HEK293 (cell line): Measurements from ENCODE around the gene PAX2.

Experiments
- CTCF ChIA-PET: fragments of 350-600 bp; formaldehyde crosslinking; extraction: SDS; loops from one replicate; lab custom pipeline; 2021; ENCODE audit warnings: antibody characterized with exemption; lab: Yijun Ruan, JAX
- POLR2A ChIA-PET: fragments of 300-600 bp; formaldehyde crosslinking; extraction: SDS; loops from one replicate; lab custom pipeline; 2020; ENCODE audit warnings: antibody characterized with exemption, inconsistent platforms; lab: Yijun Ruan, JAX
- H3K27ac ChIP-seq: fragments of 200-500 bp; sonication (Bioruptor generic); 2 replicates; pipeline ENCODE4 v1.5.1; 2014; ENCODE audit warnings: low read depth, low read length, control low read depth, inconsistent platforms; ENCODE audit errors: extremely low read depth
- H3K36me3 ChIP-seq, 2 experiments: fragments of 200-500 bp in 1 of 2; sonication (Bioruptor generic) in 1 of 2; 1 replicate in 1 of 2; 2 replicates in 1 of 2; pipeline ENCODE4 v1.5.1; 2014 to 2017; ENCODE audit warnings: inconsistent platforms in 2 of 2, low read length in 2 of 2; ENCODE audit not compliant: control insufficient read depth in 2 of 2, insufficient read depth in 1 of 2
- H3K4me1 ChIP-seq: fragments of 200-500 bp; sonication (Bioruptor generic); 2 replicates; pipeline ENCODE4 v1.5.1; 2014; ENCODE audit warnings: mild to moderate bottlenecking, low read length, inconsistent platforms; ENCODE audit not compliant: control insufficient read depth, insufficient read depth
- H3K4me3 ChIP-seq: 2 replicates; pipeline ENCODE4 v1.5.1; 2011; ENCODE audit warnings: low read depth, mild to moderate bottlenecking, control low read depth, low read length, moderate library complexity
- H3K9me3 ChIP-seq: fragments of 200-500 bp; sonication (Bioruptor generic); 2 replicates; pipeline ENCODE4 v1.5.1; 2014; ENCODE audit warnings: low read depth, low read length, inconsistent platforms; ENCODE audit not compliant: control insufficient read depth, insufficient read depth
- KLF10 ChIP-seq: fragments of 450-650 bp; IDR thresholded peaks from 2 replicates; pipeline ENCODE4 v1.5.1; 2018; ENCODE audit warnings: missing biosample characterization, mild to moderate bottlenecking, missing genetic modification characterization
- PRDM2 ChIP-seq: fragments of 450-650 bp; formaldehyde crosslinking; IDR thresholded peaks from 2 replicates; pipeline ENCODE4 v1.5.1; 2016; ENCODE audit warnings: missing biosample characterization, missing genetic modification characterization, borderline replicate concordance
- SP2 ChIP-seq: fragments of 450-650 bp; formaldehyde crosslinking; IDR thresholded peaks from 2 replicates; pipeline ENCODE4 v1.5.1; 2016; ENCODE audit warnings: missing biosample characterization, missing genetic modification characterization
- ZBTB6 ChIP-seq: fragments of 450-650 bp; formaldehyde crosslinking; IDR thresholded peaks from 2 replicates; pipeline ENCODE4 v1.5.1; 2017; ENCODE audit warnings: missing biosample characterization, missing genetic modification characterization
- ZFP37 ChIP-seq: fragments of 450-650 bp; formaldehyde crosslinking; IDR thresholded peaks from 2 replicates; pipeline ENCODE4 v1.5.1; 2016; ENCODE audit warnings: missing biosample characterization, missing genetic modification characterization
- ZNF274 ChIP-seq, 2 experiments: fragments of 200-500 bp in 1 of 2; fragments of 450-650 bp in 1 of 2; sonication (Bioruptor generic) in 1 of 2; formaldehyde crosslinking in 1 of 2; IDR thresholded peaks; 2 replicates each; pipeline versions ENCODE4 v1.5.1 to v1.6.1; 2014 to 2016; ENCODE audit warnings: borderline replicate concordance in 1 of 2, inconsistent platforms in 1 of 2, low read length in 1 of 2, missing biosample characterization in 1 of 2, missing genetic modification characterization in 1 of 2
- ZNF280C ChIP-seq: fragments of 450-650 bp; formaldehyde crosslinking; IDR thresholded peaks from 2 replicates; pipeline ENCODE4 v1.5.1; 2016; ENCODE audit warnings: missing biosample characterization, missing genetic modification characterization
- ZNF302 ChIP-seq: fragments of 450-650 bp; formaldehyde crosslinking; IDR thresholded peaks from 2 replicates; pipeline ENCODE4 v1.5.1; 2016; ENCODE audit warnings: missing biosample characterization, missing genetic modification characterization, low read depth
- ZNF37A ChIP-seq: fragments of 450-650 bp; IDR thresholded peaks from 2 replicates; pipeline ENCODE4 v1.5.1; 2018; ENCODE audit warnings: missing biosample characterization, missing genetic modification characterization
- ZNF521 ChIP-seq: fragments of 450-650 bp; formaldehyde crosslinking; IDR thresholded peaks from 2 replicates; pipeline ENCODE4 v1.5.1; 2017; ENCODE audit warnings: missing biosample characterization, mild to moderate bottlenecking, missing genetic modification characterization
- ZNF549 ChIP-seq: fragments of 450-650 bp; IDR thresholded peaks from 2 replicates; pipeline ENCODE4 v1.5.1; 2018; ENCODE audit warnings: missing biosample characterization, missing genetic modification characterization, mild to moderate bottlenecking, inconsistent platforms, moderate library complexity
- ZXDB ChIP-seq: fragments of 450-650 bp; formaldehyde crosslinking; IDR thresholded peaks from 2 replicates; pipeline ENCODE4 v1.5.1; 2016; ENCODE audit warnings: missing biosample characterization, missing genetic modification characterization

Gene PAX2

GRCh38 chr10:100775871-100776270 is 30.5 kb downstream of the PAX2 start (continued):
- TF ChIP-seq ZNF280C (tag by site-specific recombination) = no peak
- TF ChIP-seq KLF10 (tag by site-specific recombination) = no peak

- H3K36me3 ChIP-seq = peaks cover 0 to 10% of the 10 kb centered on the region in 2 experiments; a peak in 1 of 3 replicates
- H3K4me3 ChIP-seq = no peak overlapping the region
- H3K4me1 ChIP-seq = no peaks in the 10 kb centered on the region
- ChIA-PET CTCF (no interaction called here), POLR2A (interaction anchor here (0.6 kb wide), 1 partner anchor 23 kb away, joined by 3 read pairs; no protein-coding TSS in a partner anchor)
- H3K27ac ChIP-seq = no peak overlapping the region
- no peak for TF ChIP-seq ZNF274 (IDR thresholded peaks at IDR 0.05; ENCODE audit: low read length)
- TF ChIP-seq ZNF274 (tag by site-specific recombination; IDR thresholded peaks at IDR 0.05; ENCODE audit: borderline replicate concordance) = no peak
- no peak for TF ChIP-seq ZBTB6 (tag by site-specific recombination)
- no peak for TF ChIP-seq ZXDB (tag by site-specific recombination)
- no peak for TF ChIP-seq ZNF549 (tag by site-specific recombination)
- no peak for TF ChIP-seq ZNF302 (tag by site-specific recombination)
- TF ChIP-seq ZNF521 (tag by site-specific recombination) = no peak
- no peaks in the 10 kb centered on the region for H3K9me3 ChIP-seq
These were observed 31.3 kb downstream of the PAX2 start for GRCh38 chr10:100776671-100777070.

GRCh38 chr10:100779329-100779728 is 33.9 kb downstream of the PAX2 start:
- H3K4me3 ChIP-seq = no peak overlapping the region
- no peaks in the 10 kb centered on the region for H3K4me1 ChIP-seq
- ChIA-PET CTCF (no interaction called here), POLR2A (no interaction called here)
- H3K36me3 ChIP-seq = peaks cover 0 to 10% of the 10 kb centered on the region in 2 experiments; a peak in 1 of 3 replicates
- no peak overlapping the region for H3K27ac ChIP-seq
- no peaks in the 10 kb centered on the region for H3K9me3 ChIP-seq
- TF ChIP-seq SP2 (tag by site-specific recombination) = no peak
- no peak for TF ChIP-seq PRDM2
- TF ChIP-seq ZNF37A (tag by site-specific recombination) = no peak
- TF ChIP-seq ZFP37 (tag by site-specific recombination) = no peak
